LNCaP clone FGC (cell line): ENCODE data around the gene SCRN2.

Experiments used
- DNase-seq: peaks from one replicate; pipeline ENCODE4 v3.0.0-alpha.2; 2011; ENCODE audit warnings: low read depth
- H3K4me3 ChIP-seq: 2 replicates; pipeline ENCODE4 v1.5.1; 2011; ENCODE audit warnings: mild to moderate bottlenecking, low read depth, low read length, control low read depth
- CTCF ChIP-seq: IDR thresholded peaks from 2 replicates; pipeline ENCODE4 v1.5.1; 2012; ENCODE audit warnings: mild to moderate bottlenecking; ENCODE audit not compliant: control insufficient read depth, insufficient read depth; ENCODE audit errors: extremely low read depth

SCRN2 gene

DNA sequence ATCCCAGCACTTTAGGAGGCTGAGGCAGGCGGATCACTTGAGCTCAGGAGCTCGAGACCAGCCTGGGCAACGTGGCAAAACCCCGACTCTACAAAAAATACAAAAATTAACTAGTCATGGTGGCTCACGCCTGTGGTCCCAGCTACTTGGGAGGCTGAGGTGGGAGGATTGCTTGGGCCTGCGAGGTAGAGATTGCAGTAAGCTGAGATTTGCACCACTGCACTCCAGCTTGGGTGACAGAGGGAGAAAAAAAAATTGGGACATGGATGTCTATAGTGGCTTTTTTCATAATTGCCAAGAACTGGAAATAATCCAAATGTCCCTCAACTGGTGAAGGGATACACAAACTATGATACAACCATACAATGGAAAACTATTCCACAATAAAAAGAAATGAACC lies 48.1 kb downstream of the SCRN2 start:
- DNase-seq = no peak
- H3K4me3 ChIP-seq = no peak overlapping the region
- no peak for TF ChIP-seq CTCF

GRCh38 chr17:47792457-47792856 lies 48.6 kb downstream of the SCRN2 start:
- no peak for TF ChIP-seq CTCF
- DNase-seq = no peak
- H3K4me3 ChIP-seq = no peak overlapping the region

DNA sequence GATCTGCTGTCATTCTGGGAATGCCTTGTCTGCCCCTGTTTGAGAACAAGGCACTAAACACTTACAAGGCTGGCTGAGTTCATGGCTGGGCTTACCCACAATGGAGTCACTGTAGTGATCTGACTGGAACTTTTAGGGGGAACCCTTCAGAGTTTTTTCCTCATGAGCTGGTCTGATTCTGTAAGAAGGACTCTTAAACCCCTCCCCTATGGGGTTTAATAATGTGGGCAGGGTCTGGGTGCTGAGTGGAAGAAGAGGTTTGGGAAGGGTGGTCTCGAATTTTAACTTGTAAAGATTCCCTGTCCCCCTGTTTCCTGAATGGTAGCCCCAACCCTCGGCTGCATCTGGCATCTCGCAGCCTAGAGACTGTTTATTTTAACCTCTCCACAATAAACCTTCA lies 50.0 kb downstream of the SCRN2 start:
- no peak overlapping the region for H3K4me3 ChIP-seq
- TF ChIP-seq CTCF = no peak
- no peak for DNase-seq

DNA sequence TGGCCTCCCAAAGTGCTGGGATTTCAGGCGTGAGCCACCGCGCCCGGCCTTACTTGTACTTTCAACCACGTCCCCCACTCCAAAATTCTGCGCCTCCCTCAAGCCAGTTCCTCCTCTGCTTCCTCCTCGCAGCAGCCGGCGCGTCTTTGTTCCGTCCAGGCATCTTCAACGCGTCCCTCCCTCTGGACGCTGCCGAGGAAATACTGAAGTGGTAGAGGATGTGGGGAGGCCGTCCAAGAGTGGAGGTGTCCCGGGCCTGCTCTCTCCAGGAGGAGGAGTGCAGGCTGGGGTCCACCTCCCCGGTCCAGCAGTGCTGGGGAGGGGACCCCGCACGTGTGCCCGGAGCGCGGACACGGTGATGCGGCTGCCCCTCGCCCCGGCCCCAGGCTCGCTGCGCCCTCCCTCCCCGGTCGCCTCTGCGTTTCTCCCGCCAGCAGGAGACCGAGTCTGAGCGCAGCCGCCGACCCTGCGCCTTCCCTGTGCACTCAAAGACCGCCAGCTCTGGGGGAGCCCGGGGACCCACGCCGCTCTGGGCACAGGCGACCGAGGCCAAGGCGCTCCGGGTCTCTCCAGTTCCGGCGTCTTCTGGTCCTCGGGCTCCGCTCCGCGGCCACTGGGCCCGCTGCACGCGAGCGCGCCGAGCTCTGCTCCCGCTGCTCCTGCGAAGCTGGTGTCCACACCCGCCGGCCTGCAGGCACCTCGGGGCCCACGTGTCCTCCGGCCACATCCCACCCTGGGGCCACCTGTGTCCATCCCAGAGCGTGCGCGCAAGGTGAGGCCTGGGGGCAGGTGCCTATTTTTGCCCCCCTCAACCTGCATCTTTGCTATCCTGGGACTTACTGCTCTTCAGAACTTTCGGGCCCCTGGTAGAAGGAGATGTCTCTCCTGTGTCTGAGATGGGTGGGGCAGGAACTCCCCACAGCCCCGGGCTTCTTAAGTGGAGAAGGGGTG lies 51.2 kb downstream of the SCRN2 start:
- no peak for DNase-seq
- peak; percentile 79 for TF ChIP-seq CTCF
- H3K4me3 ChIP-seq = peak overlapping the region; percentile 18
